ENCODE measurements around the gene VAC14. TPM values are rescaled to one million over a fixed set of nuclear protein-coding genes. Genes with fewer than 3 reads are reported as not detected.

The VAC14 gene
- total and polyA plus RNA-seq, 2 experiments from 2014 or later, result 27.1 to 32.4 TPM

DNA sequence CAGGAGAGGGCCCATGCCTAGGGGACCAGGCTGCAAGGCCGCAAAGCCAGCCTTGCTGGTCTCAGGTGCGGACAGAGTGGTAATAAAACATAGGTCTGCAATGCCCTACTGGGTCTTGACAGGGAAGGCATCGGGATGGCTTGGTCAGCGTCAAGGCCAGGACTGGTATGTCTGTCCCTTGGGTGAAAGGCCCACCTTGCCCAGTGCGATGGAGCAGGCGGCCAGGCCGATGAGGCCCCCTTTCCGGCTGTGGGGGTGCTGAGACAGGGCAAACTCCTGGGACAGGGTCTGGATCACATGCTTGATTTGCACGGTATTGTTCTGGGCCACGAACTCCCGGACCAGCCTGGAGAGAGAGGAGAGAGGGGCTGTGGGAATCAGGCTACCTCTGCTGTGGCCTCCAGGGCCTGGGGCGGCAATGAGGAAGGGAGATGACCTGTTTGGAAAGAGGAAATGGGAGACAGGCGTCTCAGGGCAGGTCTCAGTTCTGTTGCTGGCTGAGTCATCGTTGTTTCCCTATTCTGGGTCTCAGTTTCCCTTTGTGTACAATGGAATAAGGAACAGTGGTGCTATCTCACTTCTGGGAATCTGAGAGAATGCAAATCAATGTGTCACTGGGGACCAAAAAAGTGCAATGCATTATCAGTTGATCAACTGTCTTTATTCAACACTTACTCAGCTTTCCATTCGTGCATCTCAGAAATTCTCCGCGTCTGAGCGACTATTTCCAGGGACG, 14.8 kb downstream of the VAC14 start:
- Histone ChIP-seq H4K20me1 (ENCODE audit: insufficient read depth) (peaks cover 4% of the 10 kb centered on the region; the same call in 1 of the 2 replicates), H3K4me2 (ENCODE audit: unreplicated experiment) (no peak overlapping the region), H3K9ac (no peak overlapping the region), H2AFZ (no peak overlapping the region), H3K9me3 (ENCODE audit: low read depth) (no peaks in the 10 kb centered on the region), H3F3A (ENCODE audit: insufficient read depth) (peaks cover 22% of the 10 kb centered on the region), H3K9me2 (ENCODE audit: insufficient read depth) (no peaks in the 10 kb centered on the region), H3K4me3 (no peak overlapping the region), H3K36me3 (ENCODE audit: low read depth) (peaks cover 9% of the 10 kb centered on the region; the same call in 1 of the 2 replicates), H3K27me3 (replicated peaks; ENCODE audit: insufficient read depth) (no peaks in the 10 kb centered on the region), H3K27ac (no peak overlapping the region), H3K79me2 (ENCODE audit: insufficient read depth) (peaks cover 11% of the 10 kb centered on the region), H3K4me1 (ENCODE audit: insufficient read depth) (no peaks in the 10 kb centered on the region)
- in situ Hi-C loops (cut with MboI), result no loop called here
- 91 to 94% methylated on average over 18 to 19 of the region's 19 CpGs for WGBS, 2 experiments (ENCODE audit: low coverage in 1 of 2, low lambda C conversion rate in 2 of 2, missing lambda C conversion rate in 2 of 2)
- DNase-seq, result no peak
- TF ChIP-seq EZH2 (IDR thresholded peaks at IDR 0.05; ENCODE audit: insufficient read depth, poor library complexity, severe bottlenecking), result no peak
- TF ChIP-seq EZH2phosphoT487 (IDR thresholded peaks at IDR 0.05; ENCODE audit: insufficient read depth, low read depth), result no peak

DNA sequence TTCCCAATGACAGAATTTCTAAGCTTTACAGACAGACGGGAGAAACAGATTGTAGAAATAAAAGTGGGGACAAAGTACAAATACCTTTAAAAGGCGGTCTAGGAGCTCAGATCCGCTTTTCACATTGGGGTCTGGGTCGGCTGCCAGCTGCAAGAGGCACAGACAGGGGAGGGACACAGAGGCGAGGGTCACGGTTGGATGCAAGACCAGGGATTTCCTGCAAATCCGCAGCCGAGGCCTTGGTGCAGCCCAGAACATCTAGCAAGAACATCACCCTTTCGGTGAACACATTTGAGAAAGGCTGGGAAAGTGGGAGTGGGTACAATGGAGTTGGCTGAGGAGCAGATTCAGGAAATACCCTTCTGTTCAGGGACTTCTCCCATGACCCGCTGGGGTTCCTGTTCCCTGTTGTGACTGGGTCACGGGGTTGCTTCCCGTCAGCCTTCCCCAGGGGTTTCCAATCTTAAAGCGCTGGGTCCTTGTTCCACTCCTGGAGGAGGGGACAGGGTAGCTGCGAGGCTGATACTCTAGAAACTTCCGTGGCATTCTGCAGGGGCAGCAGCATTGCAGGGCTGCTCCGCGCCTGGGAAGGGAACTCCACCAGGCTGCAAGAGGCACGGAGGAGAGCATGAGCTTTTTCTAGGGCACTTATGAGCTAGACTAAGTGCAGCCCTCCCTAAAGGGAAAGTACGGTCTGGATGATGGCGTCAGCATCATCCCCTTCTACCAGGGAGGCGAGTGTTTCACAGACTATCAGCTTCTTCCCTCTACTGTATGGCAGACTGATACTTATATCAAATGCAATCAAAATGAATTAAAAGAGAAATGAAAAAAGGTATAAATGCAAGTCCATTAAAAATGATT, 16.0 kb downstream of the VAC14 start:
- H2AFZ ChIP-seq, result no peak overlapping the region
- H3K27me3 ChIP-seq (replicated peaks; ENCODE audit: insufficient read depth), result no peaks in the 10 kb centered on the region
- peaks cover 13% of the 10 kb centered on the region; the same call in 1 of the 2 replicates for H3K36me3 ChIP-seq (ENCODE audit: low read depth)
- H3K27ac ChIP-seq, result no peak overlapping the region
- H3K9ac ChIP-seq, result no peak overlapping the region
- in situ Hi-C loops (cut with MboI), result no loop called here
- no peaks in the 10 kb centered on the region for H3K9me3 ChIP-seq (ENCODE audit: low read depth)
- no peak overlapping the region for H3K4me2 ChIP-seq (ENCODE audit: unreplicated experiment)
- H3K9me2 ChIP-seq (ENCODE audit: insufficient read depth), result no peaks in the 10 kb centered on the region
- H3K4me1 ChIP-seq (ENCODE audit: insufficient read depth), result no peaks in the 10 kb centered on the region
- peaks cover 4% of the 10 kb centered on the region; the same call in 1 of the 2 replicates for H4K20me1 ChIP-seq (ENCODE audit: insufficient read depth)
- WGBS, 2 experiments (ENCODE audit: low coverage in 1 of 2, low lambda C conversion rate in 2 of 2, missing lambda C conversion rate in 2 of 2), result 94 to 96% methylated on average over 21 of the region's 21 CpGs
- H3K4me3 ChIP-seq, result no peak overlapping the region
- peaks cover 24% of the 10 kb centered on the region for H3F3A ChIP-seq (ENCODE audit: insufficient read depth)
- H3K79me2 ChIP-seq (ENCODE audit: insufficient read depth), result no peaks in the 10 kb centered on the region
- TF ChIP-seq EZH2 (IDR thresholded peaks at IDR 0.05; ENCODE audit: insufficient read depth, poor library complexity, severe bottlenecking) (no peak), EZH2phosphoT487 (IDR thresholded peaks at IDR 0.05; ENCODE audit: insufficient read depth, low read depth) (no peak)
- no peak for DNase-seq

DNA sequence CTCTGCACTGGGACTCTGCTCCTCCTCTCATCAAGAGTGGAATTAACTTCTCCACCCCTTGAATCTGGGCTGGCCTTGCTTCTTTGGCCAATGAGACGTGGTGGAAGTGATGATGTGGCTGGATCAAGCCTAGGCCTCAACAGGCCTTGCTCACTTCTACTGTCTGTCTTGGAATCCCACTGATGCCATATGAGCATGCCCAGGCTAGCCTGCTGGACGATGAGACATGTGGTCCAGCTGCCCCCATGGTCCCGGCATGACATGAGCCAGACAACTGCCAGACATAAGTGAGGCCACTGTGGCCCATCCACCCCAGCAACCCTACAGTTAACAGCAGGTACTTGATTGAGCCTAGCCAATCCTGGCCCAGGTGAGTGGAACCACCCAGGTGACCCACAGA, 18.7 kb downstream of the VAC14 start:
- Histone ChIP-seq H3F3A (ENCODE audit: insufficient read depth) (peaks cover 31% of the 10 kb centered on the region), H3K27me3 (replicated peaks; ENCODE audit: insufficient read depth) (no peaks in the 10 kb centered on the region), H4K20me1 (ENCODE audit: insufficient read depth) (no peaks in the 10 kb centered on the region), H3K4me3 (no peak overlapping the region), H3K4me1 (ENCODE audit: insufficient read depth) (peaks cover 12% of the 10 kb centered on the region), H3K9ac (no peak overlapping the region), H3K4me2 (ENCODE audit: unreplicated experiment) (no peak overlapping the region), H2AFZ (no peak overlapping the region), H3K27ac (no peak overlapping the region), H3K9me3 (ENCODE audit: low read depth) (no peaks in the 10 kb centered on the region), H3K9me2 (ENCODE audit: insufficient read depth) (no peaks in the 10 kb centered on the region), H3K36me3 (ENCODE audit: low read depth) (peaks cover 13% of the 10 kb centered on the region; the same call in 1 of the 2 replicates), H3K79me2 (ENCODE audit: insufficient read depth) (no peaks in the 10 kb centered on the region)
- DNase-seq, result no peak
- TF ChIP-seq EZH2 (IDR thresholded peaks at IDR 0.05; ENCODE audit: insufficient read depth, poor library complexity, severe bottlenecking) (no peak), EZH2phosphoT487 (IDR thresholded peaks at IDR 0.05; ENCODE audit: insufficient read depth, low read depth) (no peak)
- WGBS, 2 experiments (ENCODE audit: low coverage in 1 of 2, low lambda C conversion rate in 2 of 2, missing lambda C conversion rate in 2 of 2), result 98 to 100% methylated on average over 3 of the region's 3 CpGs
- in situ Hi-C loops (cut with MboI), result no loop called here

DNA sequence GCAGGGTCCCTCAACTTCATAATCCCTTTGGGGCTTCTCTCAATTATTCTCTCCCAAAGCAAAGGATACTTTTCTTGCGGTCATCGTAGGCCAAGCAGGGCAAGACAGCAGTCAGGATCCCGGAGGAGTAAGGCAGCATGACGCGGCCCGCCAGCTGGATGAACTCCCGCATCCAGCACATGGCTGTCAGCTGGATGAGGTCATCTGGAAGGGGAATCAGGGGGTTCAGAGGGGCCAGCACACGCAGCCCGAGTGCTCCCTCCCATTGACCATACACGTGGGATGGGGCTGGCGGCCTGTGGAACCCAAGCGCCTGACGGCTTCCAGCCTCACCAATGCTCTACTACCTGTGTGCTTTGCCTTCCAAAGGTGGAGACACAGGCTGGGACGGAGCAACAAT, 19.2 kb downstream of the VAC14 start:
- H3K4me1 ChIP-seq (ENCODE audit: insufficient read depth), result peaks cover 12% of the 10 kb centered on the region
- DNase-seq, result no peak
- H3K9me2 ChIP-seq (ENCODE audit: insufficient read depth), result no peaks in the 10 kb centered on the region
- no peak overlapping the region for H3K9ac ChIP-seq
- H2AFZ ChIP-seq, result no peak overlapping the region
- in situ Hi-C loops (cut with MboI), result no loop called here
- peaks cover 31% of the 10 kb centered on the region for H3F3A ChIP-seq (ENCODE audit: insufficient read depth)
- H3K79me2 ChIP-seq (ENCODE audit: insufficient read depth), result no peaks in the 10 kb centered on the region
- H3K4me2 ChIP-seq (ENCODE audit: unreplicated experiment), result no peak overlapping the region
- no peaks in the 10 kb centered on the region for H3K9me3 ChIP-seq (ENCODE audit: low read depth)
- peaks cover 13% of the 10 kb centered on the region; the same call in 1 of the 2 replicates for H3K36me3 ChIP-seq (ENCODE audit: low read depth)
- no peak overlapping the region for H3K4me3 ChIP-seq
- WGBS, 2 experiments (ENCODE audit: low coverage in 1 of 2, low lambda C conversion rate in 2 of 2, missing lambda C conversion rate in 2 of 2), result 97% methylated on average over 13 to 14 of the region's 14 CpGs
- no peak for TF ChIP-seq EZH2phosphoT487 (IDR thresholded peaks at IDR 0.05; ENCODE audit: insufficient read depth, low read depth)
- TF ChIP-seq EZH2 (IDR thresholded peaks at IDR 0.05; ENCODE audit: insufficient read depth, poor library complexity, severe bottlenecking), result no peak
- H4K20me1 ChIP-seq (ENCODE audit: insufficient read depth), result no peaks in the 10 kb centered on the region
- H3K27me3 ChIP-seq (replicated peaks; ENCODE audit: insufficient read depth), result no peaks in the 10 kb centered on the region
- H3K27ac ChIP-seq, result no peak overlapping the region

All from GM23248 (cell line).